ENCODE results near the gene FAAP20.

DNA sequence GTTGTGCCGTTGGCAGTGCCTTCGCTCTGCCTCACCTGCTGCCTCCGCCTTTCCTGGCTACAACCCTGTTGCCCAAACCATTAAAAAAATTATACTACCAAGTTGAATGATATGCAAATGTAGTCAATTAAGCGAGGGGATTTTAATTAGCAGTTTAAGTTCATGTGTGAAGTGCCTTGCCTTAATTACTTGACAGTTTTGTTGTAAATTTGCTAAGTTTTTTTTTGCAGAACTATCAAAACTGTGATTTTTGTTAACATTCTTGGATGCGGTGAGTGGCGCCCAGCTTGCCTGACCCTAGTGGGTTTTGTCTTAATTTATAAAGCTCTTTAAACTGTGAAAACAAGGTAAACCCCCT lies 44.4 kb upstream of the FAAP20 start:
- TF ChIP-seq, protein P1, sequence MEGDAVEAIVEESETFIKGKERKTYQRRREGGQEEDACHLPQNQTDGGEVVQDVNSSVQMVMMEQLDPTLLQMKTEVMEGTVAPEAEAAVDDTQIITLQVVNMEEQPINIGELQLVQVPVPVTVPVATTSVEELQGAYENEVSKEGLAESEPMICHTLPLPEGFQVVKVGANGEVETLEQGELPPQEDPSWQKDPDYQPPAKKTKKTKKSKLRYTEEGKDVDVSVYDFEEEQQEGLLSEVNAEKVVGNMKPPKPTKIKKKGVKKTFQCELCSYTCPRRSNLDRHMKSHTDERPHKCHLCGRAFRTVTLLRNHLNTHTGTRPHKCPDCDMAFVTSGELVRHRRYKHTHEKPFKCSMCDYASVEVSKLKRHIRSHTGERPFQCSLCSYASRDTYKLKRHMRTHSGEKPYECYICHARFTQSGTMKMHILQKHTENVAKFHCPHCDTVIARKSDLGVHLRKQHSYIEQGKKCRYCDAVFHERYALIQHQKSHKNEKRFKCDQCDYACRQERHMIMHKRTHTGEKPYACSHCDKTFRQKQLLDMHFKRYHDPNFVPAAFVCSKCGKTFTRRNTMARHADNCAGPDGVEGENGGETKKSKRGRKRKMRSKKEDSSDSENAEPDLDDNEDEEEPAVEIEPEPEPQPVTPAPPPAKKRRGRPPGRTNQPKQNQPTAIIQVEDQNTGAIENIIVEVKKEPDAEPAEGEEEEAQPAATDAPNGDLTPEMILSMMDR (IDR thresholded peaks at IDR 0.05) = no peak
- no peak for TF ChIP-seq POLR2A (IDR thresholded peaks at IDR 0.05)
